Colon (tissue), 2 donors: ENCODE data around the gene F3.

Source experiments
- FAIRE-seq: peaks from 2 replicates; lab custom pipeline; 2012; peaks lifted over from hg19 to GRCh38; lab: Jason Lieb, UNC
- donor health status: control.
- donor health status: control.

The F3 gene

GRCh38 chr1:94527447-94528031 is 14.0 kb downstream of the F3 start:
- no peak for FAIRE-seq

GRCh38 chr1:94526152-94526980 is 15.2 kb downstream of the F3 start:
- no peak for FAIRE-seq

DNA sequence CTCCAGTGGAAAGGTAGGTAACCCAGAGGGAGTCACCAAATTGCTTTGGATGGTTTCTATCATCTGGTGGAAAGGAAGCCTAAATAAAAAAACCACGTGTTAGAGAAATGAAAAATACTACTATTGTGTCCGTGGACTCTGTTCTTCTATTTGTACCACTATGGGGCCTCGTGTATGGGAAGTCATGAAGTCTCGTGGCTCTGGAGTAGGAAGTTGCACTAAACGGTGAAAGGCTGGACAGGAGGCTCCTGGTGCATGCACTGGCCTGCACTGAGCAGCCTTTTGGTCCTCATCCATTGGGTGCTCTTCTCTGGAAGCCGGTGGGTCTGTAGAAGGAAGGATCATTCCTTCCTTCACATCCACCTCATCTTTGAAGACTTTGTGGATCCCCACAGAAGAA is 17.0 kb downstream of the F3 start:
- FAIRE-seq, result no peak

DNA sequence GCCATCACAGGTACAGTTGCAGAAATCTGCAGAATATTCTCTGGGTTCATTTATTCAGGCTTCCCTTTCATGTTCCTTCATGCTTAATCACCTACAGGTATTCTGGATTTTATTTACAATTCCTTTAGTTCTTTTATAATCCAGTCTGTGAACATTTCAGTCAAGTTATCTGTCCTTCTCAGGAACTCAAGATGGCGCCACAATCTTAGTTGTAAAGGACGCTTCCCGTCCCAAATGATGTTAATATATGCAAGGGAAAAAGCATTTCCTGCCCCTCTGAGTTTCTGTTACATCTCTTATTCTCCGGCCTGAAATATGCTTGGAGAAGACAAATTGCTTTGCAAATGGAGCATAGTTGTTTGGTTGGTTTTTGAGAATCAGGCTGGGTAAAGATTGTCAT is 19.3 kb downstream of the F3 start:
- FAIRE-seq, result no peak

DNA sequence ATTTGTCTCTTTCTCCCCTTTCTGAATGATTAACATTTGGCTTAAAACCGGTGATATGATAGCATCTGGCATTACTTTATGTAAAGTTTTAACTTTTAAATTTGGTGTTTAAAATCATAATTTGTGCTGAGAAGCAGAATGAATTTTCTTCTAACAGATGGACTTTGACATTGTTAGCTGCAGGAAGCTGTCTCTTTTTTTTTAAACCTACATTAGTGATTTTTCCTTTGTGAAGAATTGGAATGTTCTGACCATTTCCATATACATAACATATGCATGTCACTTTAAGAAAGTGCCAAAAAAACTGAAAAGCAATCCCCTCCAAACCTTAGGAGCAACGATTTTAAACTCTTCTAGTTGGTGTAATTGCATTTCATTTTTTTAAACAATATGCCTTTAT is 22.2 kb downstream of the F3 start:
- no peak for FAIRE-seq

GRCh38 chr1:94515296-94515947 is 26.1 kb downstream of the F3 start:
- no peak for FAIRE-seq

DNA sequence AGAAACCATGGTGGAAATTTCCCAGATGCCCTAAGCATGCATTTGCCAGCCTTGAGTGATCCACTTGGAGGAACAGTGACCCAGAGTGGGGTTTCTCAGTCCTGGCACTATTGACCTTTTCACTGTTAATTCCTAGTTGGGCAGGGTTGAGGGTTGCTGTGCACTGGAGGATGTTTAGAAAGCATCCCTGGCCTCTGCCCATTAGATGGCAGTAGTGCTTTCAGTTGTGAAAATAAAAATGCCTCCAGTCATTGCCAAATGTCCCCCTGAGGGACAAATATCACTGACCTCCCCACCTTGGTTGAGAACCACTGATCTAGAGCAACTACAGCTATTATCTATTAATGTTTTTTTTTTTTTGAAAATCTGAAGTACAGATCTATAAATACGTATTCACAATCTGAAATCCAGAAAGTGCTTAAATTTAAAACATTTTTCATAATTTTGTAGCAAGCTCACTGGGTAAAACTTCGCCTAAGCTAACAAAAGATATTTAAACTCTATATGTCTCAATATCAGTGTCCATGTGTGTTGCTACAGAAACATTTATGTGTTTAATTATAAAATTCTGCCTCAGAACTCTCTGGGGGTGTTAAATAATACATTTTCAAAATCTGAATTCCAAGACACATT is 27.3 kb downstream of the F3 start:
- no peak for FAIRE-seq

DNA sequence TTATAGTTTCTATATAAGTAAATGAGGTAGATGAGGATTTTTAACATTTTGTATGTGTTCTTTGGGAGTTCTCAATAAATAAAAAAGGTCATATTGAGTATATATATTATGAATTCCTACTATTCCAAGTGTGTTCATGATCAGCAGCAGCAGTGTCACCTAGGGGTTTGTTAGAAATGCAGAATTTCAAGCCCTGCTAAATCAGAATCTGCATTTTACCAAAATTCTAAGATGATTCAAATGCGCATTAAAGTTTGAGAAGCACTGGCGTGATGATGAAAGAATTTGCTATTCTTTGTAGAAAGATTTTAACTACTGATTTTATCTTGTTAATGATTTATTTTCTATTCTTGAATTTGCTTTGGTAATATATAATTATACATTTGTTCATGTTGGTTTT is 28.7 kb downstream of the F3 start:
- FAIRE-seq, result no peak

DNA sequence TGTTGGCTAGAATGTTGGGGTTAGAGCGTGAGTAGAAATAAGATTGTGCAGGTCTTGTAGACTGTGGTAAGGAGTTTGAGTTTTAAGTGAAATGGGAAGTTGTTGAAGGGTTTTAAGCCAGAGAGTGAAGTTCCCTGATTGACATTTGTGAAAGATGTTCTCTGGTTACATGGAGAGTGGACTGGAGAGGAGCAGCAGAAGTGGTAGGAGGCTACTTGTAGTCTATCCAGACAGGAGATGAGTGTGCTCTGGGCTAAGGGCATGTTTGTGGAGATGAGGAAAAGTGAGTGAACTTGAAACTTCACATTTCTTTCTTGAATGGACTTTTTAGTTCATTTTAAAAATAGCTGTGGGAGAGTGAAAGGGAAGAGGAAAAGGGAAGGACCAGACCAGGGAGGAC is 37.0 kb downstream of the F3 start:
- no peak for FAIRE-seq

- no peak for FAIRE-seq
Measured at GRCh38 chr1:94503153-94503552, 38.4 kb downstream of the F3 start.

DNA sequence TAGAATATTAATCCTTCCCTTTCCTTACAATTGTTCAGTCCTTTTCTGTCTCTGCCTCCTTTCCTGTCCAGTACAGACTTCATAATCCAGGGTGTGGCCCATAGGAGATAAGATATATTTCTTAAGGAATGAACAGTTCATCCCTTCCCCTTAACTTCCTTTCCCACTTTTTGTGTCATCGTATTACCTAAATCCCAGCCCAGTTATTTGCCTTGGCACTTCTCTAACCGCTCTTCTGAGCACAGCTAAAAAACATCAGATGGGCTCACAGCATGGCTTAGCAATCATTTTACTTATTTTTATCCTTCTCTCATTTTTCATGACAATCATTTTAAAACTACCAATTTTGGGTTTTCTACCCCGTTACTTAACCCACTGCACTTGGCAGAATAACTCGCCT is 39.6 kb downstream of the F3 start:
- FAIRE-seq, result no peak

GRCh38 chr1:94501426-94501825 is 40.1 kb downstream of the F3 start:
- no peak for FAIRE-seq

DNA sequence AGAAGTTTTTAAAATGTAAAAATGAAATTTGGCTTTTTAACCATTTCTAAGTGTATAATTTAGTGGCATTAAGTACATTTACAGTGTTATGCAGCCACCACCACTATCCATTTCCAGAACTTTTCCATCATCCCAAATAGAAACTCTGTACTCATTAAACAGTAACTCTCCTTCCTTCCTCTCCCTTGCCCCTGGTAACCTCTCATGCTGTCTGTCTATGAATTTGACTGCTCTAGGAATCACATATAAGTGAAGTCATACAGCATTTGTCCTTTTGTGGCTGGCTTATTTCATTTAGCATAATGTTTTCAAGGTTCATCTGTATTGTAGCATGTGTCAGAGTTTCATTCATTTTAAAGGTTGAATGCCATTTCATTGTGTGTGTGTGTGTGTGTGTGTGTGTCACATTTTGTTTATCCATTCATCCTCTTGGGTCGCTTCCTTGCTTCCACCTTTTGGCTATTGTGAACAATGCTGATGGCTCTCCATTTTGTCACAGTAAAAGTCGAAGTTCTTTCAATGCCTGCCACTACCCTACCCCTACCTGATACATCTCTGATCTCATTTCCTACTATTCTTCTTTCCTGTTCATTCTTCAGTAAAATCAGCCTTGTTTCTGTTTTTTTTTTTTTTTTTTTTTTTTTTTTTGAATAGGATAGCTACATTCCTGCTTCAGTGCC is 45.3 kb downstream of the F3 start:
- no peak for FAIRE-seq

DNA sequence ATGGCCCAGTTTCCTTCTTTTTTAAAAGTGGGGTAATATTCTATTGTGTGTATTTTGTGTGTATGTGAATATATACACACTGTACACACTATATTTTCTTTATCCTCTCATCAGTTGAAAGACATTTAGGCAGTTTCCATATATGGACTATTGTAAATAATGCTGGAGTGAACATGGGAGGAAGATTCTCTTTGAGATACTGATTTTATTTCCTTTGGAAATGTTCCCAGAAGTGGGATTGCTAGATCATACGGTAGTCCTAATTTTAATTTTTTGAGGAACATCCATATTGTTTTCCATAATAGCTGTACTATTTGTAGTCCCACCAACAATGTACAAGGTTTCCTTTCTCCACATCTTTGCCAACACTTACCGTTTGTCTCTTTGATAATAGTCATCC is 51.0 kb downstream of the F3 start:
- no peak for FAIRE-seq

GRCh38 chr1:94486990-94487389 is 54.6 kb downstream of the F3 start:
- no peak for FAIRE-seq

GRCh38 chr1:94481473-94481933 is 60.1 kb downstream of the F3 start:
- no peak for FAIRE-seq

DNA sequence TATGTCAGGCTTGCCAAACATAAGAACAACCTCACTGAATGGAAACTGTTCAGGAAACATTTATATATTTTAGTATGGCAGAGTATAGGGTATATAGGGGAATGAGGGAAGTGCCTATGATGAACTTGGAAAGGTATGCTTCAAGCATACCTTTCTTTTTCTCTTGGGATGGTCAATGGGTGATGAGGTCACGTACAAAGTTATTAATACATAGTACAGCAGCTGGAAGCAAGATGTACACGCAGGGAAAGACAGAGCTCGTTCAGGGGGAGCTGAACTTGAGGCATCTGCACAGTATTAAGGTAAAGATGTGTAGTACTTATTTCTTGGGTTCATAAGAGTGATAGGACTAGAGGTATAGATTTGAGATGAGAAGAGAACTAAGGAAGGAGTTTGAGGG is 61.9 kb downstream of the F3 start:
- no peak for FAIRE-seq
